CD4-positive, alpha-beta T cell treated with Interleukin-6 at 100 ng/mL for 8 hours (primary cell): ENCODE results near the gene ST8SIA4.

ENCODE experiments used
- DNase-seq: peaks from one replicate; pipeline ENCODE4 v3.0.0-alpha.2; 2020; ENCODE audit warnings: mixed read lengths, low spot score

Gene ST8SIA4

GRCh38 chr5:100903039-100903887 is at the start of gene ST8SIA4:
ST8SIA4 (minus strand) TSS chr5:100903282; CDS start chr5:100902955, 327 bp downstream.
- peak; percentile 90 for DNase-seq

- no peak for DNase-seq
Observed at GRCh38 chr5:100950985-100951384, 47.9 kb upstream of the ST8SIA4 start.

GRCh38 chr5:100913298-100913697 is 10.2 kb upstream of the ST8SIA4 start:
- DNase-seq, result no peak

GRCh38 chr5:100909034-100909433 is 6.0 kb upstream of the ST8SIA4 start:
- DNase-seq, result no peak

- DNase-seq, result peak; percentile 22
Observed at GRCh38 chr5:100905259-100905914, 2.3 kb upstream of the ST8SIA4 start.

- DNase-seq, result peak; percentile 51
Observed at GRCh38 chr5:100904259-100904861, 1.3 kb upstream of the ST8SIA4 start.

GRCh38 chr5:100902440-100903038 is 543 bp downstream of the ST8SIA4 start:
- DNase-seq, result peak; percentile 7

- peak; percentile 78 for DNase-seq
Observed at GRCh38 chr5:100901821-100902341, 1.2 kb downstream of the ST8SIA4 start.

- peak; percentile 87 for DNase-seq
Observed at GRCh38 chr5:100900796-100901781, 2.0 kb downstream of the ST8SIA4 start.

- DNase-seq, result peak; percentile 34
Observed at GRCh38 chr5:100900142-100900795, 2.8 kb downstream of the ST8SIA4 start.

GRCh38 chr5:100899675-100900074 is 3.4 kb downstream of the ST8SIA4 start:
- no peak for DNase-seq

- no peak for DNase-seq
Observed at GRCh38 chr5:100898504-100899346, 4.4 kb downstream of the ST8SIA4 start.

GRCh38 chr5:100896054-100896453 is 7.0 kb downstream of the ST8SIA4 start:
- DNase-seq, result no peak

- no peak for DNase-seq
Observed at GRCh38 chr5:100890461-100891008, 12.5 kb downstream of the ST8SIA4 start.

- no peak for DNase-seq
Observed at GRCh38 chr5:100889896-100890295, 13.2 kb downstream of the ST8SIA4 start.

GRCh38 chr5:100889165-100889743 is 13.8 kb downstream of the ST8SIA4 start:
- peak; percentile 51 for DNase-seq

- no peak for DNase-seq
Observed at GRCh38 chr5:100877274-100877673, 25.8 kb downstream of the ST8SIA4 start.

GRCh38 chr5:100872408-100873190 is 30.5 kb downstream of the ST8SIA4 start:
- no peak for DNase-seq
